ENCODE measurements around the gene WDR1. TPM values are rescaled to one million over a fixed set of nuclear protein-coding genes. Genes with fewer than 3 reads are reported as not detected.

The WDR1 gene
- total RNA-seq, 2 experiments from 2014 or later = 77.6 to 152 TPM

- TF ChIP-seq EZH2phosphoT487 (IDR thresholded peaks at IDR 0.05; ENCODE audit: borderline replicate concordance, low read depth, low read length) = no peak
- no peak for TF ChIP-seq CTCF (conservative IDR thresholded peaks at IDR 0.05; ENCODE audit: low read length)
- peaks cover 51% of the 10 kb centered on the region; the same call in 1 of the 2 replicates for H3K79me2 ChIP-seq (ENCODE audit: insufficient read depth, low read depth, low read length)
- CTCF ChIA-PET (ENCODE audit: unreplicated experiment) = no interaction called here
- POLR2A ChIA-PET = interaction anchor here (0.9 kb wide), 1 partner anchor 11 kb away, joined by 5 read pairs; no protein-coding TSS in a partner anchor
- no peak overlapping the region for H3K27ac ChIP-seq (ENCODE audit: low read depth, low read length, poor library complexity, severe bottlenecking)
- H3K9me2 ChIP-seq (ENCODE audit: insufficient read depth, low read length) = no peaks in the 10 kb centered on the region
- no peak overlapping the region for H2AFZ ChIP-seq (ENCODE audit: low read length)
- no peak overlapping the region for H3K4me3 ChIP-seq (ENCODE audit: low read depth, low read length, poor library complexity, severe bottlenecking)
- no peaks in the 10 kb centered on the region for H3K4me1 ChIP-seq (ENCODE audit: insufficient read depth, low read length, poor library complexity, severe bottlenecking)
- H3K9me3 ChIP-seq (ENCODE audit: low read length) = no peaks in the 10 kb centered on the region
- H3K36me3 ChIP-seq (ENCODE audit: insufficient read depth, low read length) = peaks cover 91% of the 10 kb centered on the region
- peaks cover 31% of the 10 kb centered on the region for H4K20me1 ChIP-seq (ENCODE audit: insufficient read depth, low read length)
- intact Hi-C loops (cut with micrococcal nuclease; ENCODE audit: unreplicated experiment) = no loop called here
- no peak overlapping the region for H3K4me2 ChIP-seq (ENCODE audit: low read length)
- no TSS peak for BruUV-seq (replicated peaks)
- no peak for DNase-seq (ENCODE audit: low spot score)
Measured at GRCh38 chr4:10105920-10106319, 10.7 kb downstream of the WDR1 start.

GRCh38 chr4:10105421-10105820, 11.2 kb downstream of the WDR1 start:
- Histone ChIP-seq H3K4me2 (ENCODE audit: low read length) (no peak overlapping the region), H3K36me3 (ENCODE audit: insufficient read depth, low read length) (peaks cover 91% of the 10 kb centered on the region), H3K9me3 (ENCODE audit: low read length) (no peaks in the 10 kb centered on the region), H3K79me2 (ENCODE audit: insufficient read depth, low read depth, low read length) (peaks cover 51% of the 10 kb centered on the region; the same call in 1 of the 2 replicates), H4K20me1 (ENCODE audit: insufficient read depth, low read length) (peaks cover 31% of the 10 kb centered on the region), H3K4me3 (ENCODE audit: low read depth, low read length, poor library complexity, severe bottlenecking) (no peak overlapping the region), H3K4me1 (ENCODE audit: insufficient read depth, low read length, poor library complexity, severe bottlenecking) (no peaks in the 10 kb centered on the region), H2AFZ (ENCODE audit: low read length) (no peak overlapping the region), H3K27ac (ENCODE audit: low read depth, low read length, poor library complexity, severe bottlenecking) (no peak overlapping the region), H3K9me2 (ENCODE audit: insufficient read depth, low read length) (no peaks in the 10 kb centered on the region)
- CTCF ChIA-PET (ENCODE audit: unreplicated experiment) = no interaction called here
- DNase-seq (ENCODE audit: low spot score) = no peak
- intact Hi-C loops (cut with micrococcal nuclease; ENCODE audit: unreplicated experiment) = no loop called here
- POLR2A ChIA-PET = interaction anchor here (0.6 kb wide), 1 partner anchor 532 kb away, joined by 4 read pairs; no protein-coding TSS in a partner anchor
- BruUV-seq (replicated peaks) = no TSS peak
- TF ChIP-seq CTCF (conservative IDR thresholded peaks at IDR 0.05; ENCODE audit: low read length) = no peak
- no peak for TF ChIP-seq EZH2phosphoT487 (IDR thresholded peaks at IDR 0.05; ENCODE audit: borderline replicate concordance, low read depth, low read length)

- H2AFZ ChIP-seq (ENCODE audit: low read length) = no peak overlapping the region
- H3K79me2 ChIP-seq (ENCODE audit: insufficient read depth, low read depth, low read length) = peaks cover 51% of the 10 kb centered on the region; the same call in 1 of the 2 replicates
- DNase-seq (ENCODE audit: low spot score) = no peak
- BruUV-seq (replicated peaks) = no TSS peak
- no peak overlapping the region for H3K4me2 ChIP-seq (ENCODE audit: low read length)
- H3K9me2 ChIP-seq (ENCODE audit: insufficient read depth, low read length) = no peaks in the 10 kb centered on the region
- peaks cover 31% of the 10 kb centered on the region for H4K20me1 ChIP-seq (ENCODE audit: insufficient read depth, low read length)
- H3K36me3 ChIP-seq (ENCODE audit: insufficient read depth, low read length) = peaks cover 90% of the 10 kb centered on the region
- H3K27ac ChIP-seq (ENCODE audit: low read depth, low read length, poor library complexity, severe bottlenecking) = no peak overlapping the region
- ChIA-PET CTCF (ENCODE audit: unreplicated experiment) (no interaction called here), POLR2A (interaction anchor here (0.6 kb wide), 1 partner anchor 532 kb away, joined by 4 read pairs; no protein-coding TSS in a partner anchor)
- intact Hi-C loops (cut with micrococcal nuclease; ENCODE audit: unreplicated experiment) = no loop called here
- no peaks in the 10 kb centered on the region for H3K9me3 ChIP-seq (ENCODE audit: low read length)
- no peak for TF ChIP-seq CTCF (conservative IDR thresholded peaks at IDR 0.05; ENCODE audit: low read length)
- no peaks in the 10 kb centered on the region for H3K4me1 ChIP-seq (ENCODE audit: insufficient read depth, low read length, poor library complexity, severe bottlenecking)
- no peak overlapping the region for H3K4me3 ChIP-seq (ENCODE audit: low read depth, low read length, poor library complexity, severe bottlenecking)
Measured at GRCh38 chr4:10104991-10105276, 11.7 kb downstream of the WDR1 start.
